WTC11 (cell line): ENCODE results near the gene RARRES2.

Experiments
- SMAD3 ChIP-seq: sonication (generic); formaldehyde crosslinking; IDR thresholded peaks from 2 replicates; pipeline ENCODE4 v1.8.0; 2022; ENCODE audit warnings: missing genetic modification reagents, mild to moderate bottlenecking, borderline replicate concordance
- SP1 ChIP-seq: sonication (generic); formaldehyde crosslinking; conservative IDR thresholded peaks from 2 replicates; pipeline ENCODE4 v1.8.1; 2022; ENCODE audit warnings: missing genetic modification reagents
- TEAD4 ChIP-seq: sonication (generic); formaldehyde crosslinking; IDR thresholded peaks from 2 replicates; pipeline ENCODE4 v1.8.0; 2022; ENCODE audit warnings: mild to moderate bottlenecking, missing genetic modification reagents
- ZNF138 ChIP-seq: sonication (generic); formaldehyde crosslinking; conservative IDR thresholded peaks from 2 replicates; pipeline ENCODE4 v1.8.1; 2022; ENCODE audit warnings: mild to moderate bottlenecking, moderate library complexity, missing genetic modification reagents
- ZNF423 ChIP-seq: fragments of 250-450 bp; sonication (Bioruptor Pico); IDR thresholded peaks from 2 replicates; pipeline ENCODE4 v2.1.2; 2022; ENCODE audit warnings: mild to moderate bottlenecking, moderate library complexity
- TF ChIP-seq, protein P1 (sequence below): fragments of 200-600 bp; IDR thresholded peaks from 2 replicates; pipeline ENCODE4 v1.8.0; 2022; ENCODE audit warnings: antibody characterized with exemption
- TF ChIP-seq, protein P2 (sequence below): sonication (generic); formaldehyde crosslinking; IDR thresholded peaks from 2 replicates; pipeline ENCODE4 v1.8.1; 2023; ENCODE audit warnings: mild to moderate bottlenecking, missing genetic modification reagents
- TF ChIP-seq, protein P3 (sequence below): sonication (generic); formaldehyde crosslinking; IDR thresholded peaks from 2 replicates; pipeline ENCODE4 v1.8.1; 2022; ENCODE audit warnings: low read depth, mild to moderate bottlenecking, moderate library complexity, missing genetic modification reagents, borderline replicate concordance
- TF ChIP-seq, protein P4 (sequence below): sonication (generic); formaldehyde crosslinking; IDR thresholded peaks from 2 replicates; pipeline ENCODE4 v1.8.0; 2022; ENCODE audit warnings: mild to moderate bottlenecking, missing genetic modification reagents

DNA sequence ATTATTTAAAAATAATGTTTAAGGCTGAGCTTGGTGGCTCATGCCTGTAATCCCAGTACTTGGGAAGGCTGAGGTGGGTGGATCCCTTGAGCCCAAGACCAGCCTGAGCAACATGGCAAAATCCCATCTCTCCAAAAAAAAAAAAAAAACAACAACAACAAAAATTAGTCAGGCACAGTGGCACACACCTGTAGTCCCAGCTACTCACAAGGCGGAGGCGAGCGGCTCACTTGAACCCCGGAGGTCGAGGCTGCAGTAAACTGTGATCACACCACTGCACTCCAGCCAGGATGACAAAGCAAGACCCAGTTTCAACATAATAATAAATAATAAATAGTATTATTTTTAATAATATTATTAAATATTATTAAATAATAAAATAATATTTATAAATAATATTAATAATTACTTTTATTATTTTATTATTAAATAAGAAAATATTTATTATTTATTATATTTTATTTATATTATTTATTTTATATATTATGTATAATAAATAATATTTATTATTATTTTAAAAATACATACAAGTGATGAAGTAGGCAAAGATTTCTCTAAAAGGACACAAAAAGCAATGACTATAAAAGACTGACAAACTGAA is 26.7 kb downstream of the RARRES2 start:
- TF ChIP-seq, protein P1, sequence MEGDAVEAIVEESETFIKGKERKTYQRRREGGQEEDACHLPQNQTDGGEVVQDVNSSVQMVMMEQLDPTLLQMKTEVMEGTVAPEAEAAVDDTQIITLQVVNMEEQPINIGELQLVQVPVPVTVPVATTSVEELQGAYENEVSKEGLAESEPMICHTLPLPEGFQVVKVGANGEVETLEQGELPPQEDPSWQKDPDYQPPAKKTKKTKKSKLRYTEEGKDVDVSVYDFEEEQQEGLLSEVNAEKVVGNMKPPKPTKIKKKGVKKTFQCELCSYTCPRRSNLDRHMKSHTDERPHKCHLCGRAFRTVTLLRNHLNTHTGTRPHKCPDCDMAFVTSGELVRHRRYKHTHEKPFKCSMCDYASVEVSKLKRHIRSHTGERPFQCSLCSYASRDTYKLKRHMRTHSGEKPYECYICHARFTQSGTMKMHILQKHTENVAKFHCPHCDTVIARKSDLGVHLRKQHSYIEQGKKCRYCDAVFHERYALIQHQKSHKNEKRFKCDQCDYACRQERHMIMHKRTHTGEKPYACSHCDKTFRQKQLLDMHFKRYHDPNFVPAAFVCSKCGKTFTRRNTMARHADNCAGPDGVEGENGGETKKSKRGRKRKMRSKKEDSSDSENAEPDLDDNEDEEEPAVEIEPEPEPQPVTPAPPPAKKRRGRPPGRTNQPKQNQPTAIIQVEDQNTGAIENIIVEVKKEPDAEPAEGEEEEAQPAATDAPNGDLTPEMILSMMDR, result no peak
- TF ChIP-seq SMAD3 (no peak), TEAD4 (CRISPR knock-in tag) (no peak), ZNF423 (CRISPR knock-in tag) (no peak), ZNF138 (no peak), SP1 (CRISPR knock-in tag) (no peak)
- TF ChIP-seq, protein P2, sequence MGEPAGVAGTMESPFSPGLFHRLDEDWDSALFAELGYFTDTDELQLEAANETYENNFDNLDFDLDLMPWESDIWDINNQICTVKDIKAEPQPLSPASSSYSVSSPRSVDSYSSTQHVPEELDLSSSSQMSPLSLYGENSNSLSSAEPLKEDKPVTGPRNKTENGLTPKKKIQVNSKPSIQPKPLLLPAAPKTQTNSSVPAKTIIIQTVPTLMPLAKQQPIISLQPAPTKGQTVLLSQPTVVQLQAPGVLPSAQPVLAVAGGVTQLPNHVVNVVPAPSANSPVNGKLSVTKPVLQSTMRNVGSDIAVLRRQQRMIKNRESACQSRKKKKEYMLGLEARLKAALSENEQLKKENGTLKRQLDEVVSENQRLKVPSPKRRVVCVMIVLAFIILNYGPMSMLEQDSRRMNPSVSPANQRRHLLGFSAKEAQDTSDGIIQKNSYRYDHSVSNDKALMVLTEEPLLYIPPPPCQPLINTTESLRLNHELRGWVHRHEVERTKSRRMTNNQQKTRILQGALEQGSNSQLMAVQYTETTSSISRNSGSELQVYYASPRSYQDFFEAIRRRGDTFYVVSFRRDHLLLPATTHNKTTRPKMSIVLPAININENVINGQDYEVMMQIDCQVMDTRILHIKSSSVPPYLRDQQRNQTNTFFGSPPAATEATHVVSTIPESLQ, result no peak
- TF ChIP-seq, protein P3, sequence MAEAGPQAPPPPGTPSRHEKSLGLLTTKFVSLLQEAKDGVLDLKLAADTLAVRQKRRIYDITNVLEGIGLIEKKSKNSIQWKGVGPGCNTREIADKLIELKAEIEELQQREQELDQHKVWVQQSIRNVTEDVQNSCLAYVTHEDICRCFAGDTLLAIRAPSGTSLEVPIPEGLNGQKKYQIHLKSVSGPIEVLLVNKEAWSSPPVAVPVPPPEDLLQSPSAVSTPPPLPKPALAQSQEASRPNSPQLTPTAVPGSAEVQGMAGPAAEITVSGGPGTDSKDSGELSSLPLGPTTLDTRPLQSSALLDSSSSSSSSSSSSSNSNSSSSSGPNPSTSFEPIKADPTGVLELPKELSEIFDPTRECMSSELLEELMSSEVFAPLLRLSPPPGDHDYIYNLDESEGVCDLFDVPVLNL, result no peak
- TF ChIP-seq, protein P4, sequence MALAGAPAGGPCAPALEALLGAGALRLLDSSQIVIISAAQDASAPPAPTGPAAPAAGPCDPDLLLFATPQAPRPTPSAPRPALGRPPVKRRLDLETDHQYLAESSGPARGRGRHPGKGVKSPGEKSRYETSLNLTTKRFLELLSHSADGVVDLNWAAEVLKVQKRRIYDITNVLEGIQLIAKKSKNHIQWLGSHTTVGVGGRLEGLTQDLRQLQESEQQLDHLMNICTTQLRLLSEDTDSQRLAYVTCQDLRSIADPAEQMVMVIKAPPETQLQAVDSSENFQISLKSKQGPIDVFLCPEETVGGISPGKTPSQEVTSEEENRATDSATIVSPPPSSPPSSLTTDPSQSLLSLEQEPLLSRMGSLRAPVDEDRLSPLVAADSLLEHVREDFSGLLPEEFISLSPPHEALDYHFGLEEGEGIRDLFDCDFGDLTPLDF (CRISPR knock-in tag), result no peak
